ENCODE results near the gene LRGUK. TPM values are rescaled to one million over a fixed set of nuclear protein-coding genes. Genes with fewer than 3 reads are reported as not detected.

LRGUK gene
- total RNA-seq, 1 donor from 2014 or later, result 2.0 TPM

DNA sequence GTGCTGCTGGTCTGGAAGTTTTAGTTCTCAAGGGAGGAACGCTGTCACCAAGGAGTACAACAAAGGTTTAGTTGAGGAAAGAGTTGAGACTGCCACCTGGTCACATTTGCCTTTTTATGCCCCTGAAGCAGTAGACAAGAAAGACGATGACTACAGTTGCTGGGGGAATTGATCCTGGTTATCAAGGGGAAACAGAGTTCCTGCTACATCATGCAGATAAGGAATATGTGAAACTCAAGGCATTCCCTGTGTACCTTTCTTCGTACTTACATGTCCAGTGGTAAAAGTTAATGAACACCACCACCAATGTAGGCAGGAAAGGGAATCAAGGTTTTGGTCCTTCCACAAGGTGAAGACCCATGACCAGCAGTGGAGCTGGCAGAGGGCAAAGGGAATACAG lies 157.8 kb downstream of the LRGUK start:
- Mint-ChIP-seq H3K9me3 (no peaks in the 10 kb centered on the region), H3K4me3 (no peak overlapping the region)
- TF ChIP-seq, protein P1, sequence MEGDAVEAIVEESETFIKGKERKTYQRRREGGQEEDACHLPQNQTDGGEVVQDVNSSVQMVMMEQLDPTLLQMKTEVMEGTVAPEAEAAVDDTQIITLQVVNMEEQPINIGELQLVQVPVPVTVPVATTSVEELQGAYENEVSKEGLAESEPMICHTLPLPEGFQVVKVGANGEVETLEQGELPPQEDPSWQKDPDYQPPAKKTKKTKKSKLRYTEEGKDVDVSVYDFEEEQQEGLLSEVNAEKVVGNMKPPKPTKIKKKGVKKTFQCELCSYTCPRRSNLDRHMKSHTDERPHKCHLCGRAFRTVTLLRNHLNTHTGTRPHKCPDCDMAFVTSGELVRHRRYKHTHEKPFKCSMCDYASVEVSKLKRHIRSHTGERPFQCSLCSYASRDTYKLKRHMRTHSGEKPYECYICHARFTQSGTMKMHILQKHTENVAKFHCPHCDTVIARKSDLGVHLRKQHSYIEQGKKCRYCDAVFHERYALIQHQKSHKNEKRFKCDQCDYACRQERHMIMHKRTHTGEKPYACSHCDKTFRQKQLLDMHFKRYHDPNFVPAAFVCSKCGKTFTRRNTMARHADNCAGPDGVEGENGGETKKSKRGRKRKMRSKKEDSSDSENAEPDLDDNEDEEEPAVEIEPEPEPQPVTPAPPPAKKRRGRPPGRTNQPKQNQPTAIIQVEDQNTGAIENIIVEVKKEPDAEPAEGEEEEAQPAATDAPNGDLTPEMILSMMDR (conservative IDR thresholded peaks at IDR 0.05), result no peak

DNA sequence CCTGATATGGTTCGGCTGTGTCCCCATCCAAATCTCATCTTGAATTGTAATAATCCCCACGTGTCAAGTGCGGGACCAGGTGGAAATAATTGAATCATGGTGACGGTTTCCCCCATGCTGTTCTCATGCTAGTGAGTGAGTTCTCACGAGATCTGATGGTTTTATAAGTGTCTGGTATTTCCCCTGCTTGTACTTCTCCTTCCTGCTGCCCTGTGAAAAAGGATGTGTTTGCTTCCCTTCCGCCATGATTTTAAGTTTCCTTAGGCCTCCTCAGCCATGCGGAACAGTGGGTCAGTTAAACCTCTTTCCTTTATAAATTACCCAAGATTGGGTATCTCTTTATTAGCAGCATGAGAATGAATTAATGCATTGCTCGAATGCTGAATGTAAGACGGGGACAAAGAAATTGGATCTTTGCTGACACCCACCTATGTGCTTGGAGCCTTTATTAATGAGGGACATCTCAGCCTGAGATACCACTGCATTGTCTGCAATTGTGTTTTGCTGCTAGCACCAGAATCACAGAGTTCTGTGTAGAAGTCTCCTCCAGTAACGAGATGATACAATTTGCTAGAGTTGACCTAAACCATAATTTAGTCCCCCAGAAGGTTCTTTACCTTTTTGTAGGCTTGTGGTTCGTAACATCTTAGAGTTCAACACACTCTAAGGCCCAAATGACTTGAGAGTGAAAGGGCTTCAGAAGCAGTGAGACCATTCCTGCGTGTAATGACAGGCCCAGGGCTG lies 160.9 kb downstream of the LRGUK start:
- Mint-ChIP-seq H3K27me3 (peaks cover 6% of the 10 kb centered on the region), H3K4me1 (ENCODE audit: unreplicated experiment) (peaks cover 20% of the 10 kb centered on the region), H3K4me3 (no peak overlapping the region), H3K27ac (no peak overlapping the region), H3K9me3 (no peaks in the 10 kb centered on the region), H3K36me3 (peaks cover 6% of the 10 kb centered on the region)
- no peak for DNase-seq (ENCODE audit: extremely low spot score, unreplicated experiment)
- TF ChIP-seq, protein P1 (conservative IDR thresholded peaks at IDR 0.05), result no peak

More for the DNA sequence above, 157.8 kb downstream of the LRGUK start:
- no peak for DNase-seq (ENCODE audit: extremely low spot score, unreplicated experiment)
- Mint-ChIP-seq H3K36me3 (no peaks in the 10 kb centered on the region), H3K27ac (no peak overlapping the region), H3K4me1 (ENCODE audit: unreplicated experiment) (peaks cover 17% of the 10 kb centered on the region), H3K27me3 (peaks cover 3% of the 10 kb centered on the region)

DNA sequence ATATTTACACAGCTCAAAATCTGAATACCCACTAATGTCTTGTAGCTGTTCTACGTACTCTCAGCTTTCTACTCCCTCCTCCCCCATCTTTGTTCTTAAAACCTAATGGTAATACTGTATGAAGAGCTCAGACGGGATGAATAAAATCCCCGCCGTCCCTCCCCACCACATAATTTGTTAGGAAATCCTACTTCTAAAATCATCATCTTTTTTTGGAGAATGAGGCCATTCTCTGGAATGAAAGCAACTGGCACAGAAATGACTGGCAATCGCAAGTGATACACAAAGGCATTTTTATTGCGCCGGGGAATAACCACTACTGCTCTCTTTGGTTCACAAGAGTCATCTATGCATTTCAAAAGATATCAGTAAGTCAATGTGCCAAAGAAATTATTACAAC lies 162.3 kb downstream of the LRGUK start:
- Mint-ChIP-seq H3K9me3 (no peaks in the 10 kb centered on the region), H3K36me3 (peaks cover 14% of the 10 kb centered on the region), H3K27ac (no peak overlapping the region), H3K27me3 (peaks cover 6% of the 10 kb centered on the region), H3K4me1 (ENCODE audit: unreplicated experiment) (peaks cover 22% of the 10 kb centered on the region), H3K4me3 (peak overlapping the region; percentile 5)
- TF ChIP-seq, protein P1 (conservative IDR thresholded peaks at IDR 0.05), result no peak
- DNase-seq (ENCODE audit: extremely low spot score, unreplicated experiment), result no peak

DNA sequence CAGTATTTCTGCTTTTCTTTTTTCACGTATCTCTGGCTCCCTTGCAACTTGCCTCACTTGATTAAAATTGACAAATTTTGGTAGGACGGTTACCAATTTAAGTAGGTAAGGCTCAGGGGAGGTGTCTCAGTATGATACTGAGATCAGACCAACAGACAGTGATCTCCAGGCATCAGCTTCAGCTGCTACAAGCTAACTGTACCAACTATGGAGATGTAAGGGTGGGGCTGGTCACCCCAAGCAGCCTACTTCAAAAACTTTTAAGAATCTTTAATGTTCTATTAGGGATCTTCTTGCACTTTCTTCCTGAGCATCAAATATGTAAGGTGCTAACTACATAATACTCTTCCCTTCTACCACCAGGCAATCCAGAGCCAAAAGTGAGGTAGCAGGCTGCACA lies 162.7 kb downstream of the LRGUK start:
- no peak for DNase-seq (ENCODE audit: extremely low spot score, unreplicated experiment)
- H3K4me3 Mint-ChIP-seq, result peak overlapping the region; percentile 9
- H3K27ac Mint-ChIP-seq, result peak overlapping the region; percentile 8
- H3K36me3 Mint-ChIP-seq, result peaks cover 18% of the 10 kb centered on the region
- TF ChIP-seq, protein P1 (conservative IDR thresholded peaks at IDR 0.05), result no peak
- H3K27me3 Mint-ChIP-seq, result peaks cover 6% of the 10 kb centered on the region
- H3K4me1 Mint-ChIP-seq (ENCODE audit: unreplicated experiment), result peaks cover 22% of the 10 kb centered on the region
- H3K9me3 Mint-ChIP-seq, result no peaks in the 10 kb centered on the region

DNA sequence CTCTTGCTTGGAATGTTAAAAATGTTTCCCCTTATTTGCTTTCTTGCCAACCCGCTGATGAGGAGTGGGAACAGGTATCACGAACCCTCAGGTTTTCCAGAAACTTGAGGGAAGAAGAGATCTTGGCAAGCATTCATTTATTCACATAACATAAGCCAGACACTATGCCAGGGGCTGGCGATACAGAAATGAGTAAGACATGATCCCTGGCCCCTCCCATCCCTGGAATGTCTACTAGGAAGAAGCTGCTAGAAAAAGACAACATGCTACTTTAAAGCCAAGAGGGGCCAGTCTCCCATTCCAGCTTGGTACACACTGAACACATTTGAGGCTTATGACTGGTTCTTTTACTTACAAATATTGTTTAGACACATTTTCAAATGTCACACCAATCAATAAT lies 163.1 kb downstream of the LRGUK start:
- H3K4me3 Mint-ChIP-seq, result peak overlapping the region; percentile 9
- TF ChIP-seq, protein P1 (conservative IDR thresholded peaks at IDR 0.05), result no peak
- peaks cover 22% of the 10 kb centered on the region for H3K4me1 Mint-ChIP-seq (ENCODE audit: unreplicated experiment)
- peak overlapping the region; percentile 8 for H3K27ac Mint-ChIP-seq
- H3K9me3 Mint-ChIP-seq, result no peaks in the 10 kb centered on the region
- H3K27me3 Mint-ChIP-seq, result peaks cover 6% of the 10 kb centered on the region
- peaks cover 18% of the 10 kb centered on the region for H3K36me3 Mint-ChIP-seq
- DNase-seq (ENCODE audit: extremely low spot score, unreplicated experiment), result no peak

Measured in type B pancreatic cell (in vitro differentiated cells).